GM12864 (cell line): ENCODE data around the gene PALLD.

ENCODE experiments used
- DNase-seq: peaks from one replicate; pipeline ENCODE4 v3.0.0-alpha.2; 2011; ENCODE audit warnings: low read depth
- H3K4me3 ChIP-seq: 2 replicates; pipeline ENCODE4 v1.5.1; 2011; ENCODE audit warnings: mild to moderate bottlenecking, low read depth, low read length, control low read depth
- TF ChIP-seq, protein P1 (sequence below): IDR thresholded peaks from 2 replicates; pipeline ENCODE4 v1.5.1; 2011; ENCODE audit warnings: low read depth, mild to moderate bottlenecking, moderate library complexity, low read length, control low read depth, inconsistent platforms; ENCODE audit errors: missing control alignments

PALLD gene

DNA sequence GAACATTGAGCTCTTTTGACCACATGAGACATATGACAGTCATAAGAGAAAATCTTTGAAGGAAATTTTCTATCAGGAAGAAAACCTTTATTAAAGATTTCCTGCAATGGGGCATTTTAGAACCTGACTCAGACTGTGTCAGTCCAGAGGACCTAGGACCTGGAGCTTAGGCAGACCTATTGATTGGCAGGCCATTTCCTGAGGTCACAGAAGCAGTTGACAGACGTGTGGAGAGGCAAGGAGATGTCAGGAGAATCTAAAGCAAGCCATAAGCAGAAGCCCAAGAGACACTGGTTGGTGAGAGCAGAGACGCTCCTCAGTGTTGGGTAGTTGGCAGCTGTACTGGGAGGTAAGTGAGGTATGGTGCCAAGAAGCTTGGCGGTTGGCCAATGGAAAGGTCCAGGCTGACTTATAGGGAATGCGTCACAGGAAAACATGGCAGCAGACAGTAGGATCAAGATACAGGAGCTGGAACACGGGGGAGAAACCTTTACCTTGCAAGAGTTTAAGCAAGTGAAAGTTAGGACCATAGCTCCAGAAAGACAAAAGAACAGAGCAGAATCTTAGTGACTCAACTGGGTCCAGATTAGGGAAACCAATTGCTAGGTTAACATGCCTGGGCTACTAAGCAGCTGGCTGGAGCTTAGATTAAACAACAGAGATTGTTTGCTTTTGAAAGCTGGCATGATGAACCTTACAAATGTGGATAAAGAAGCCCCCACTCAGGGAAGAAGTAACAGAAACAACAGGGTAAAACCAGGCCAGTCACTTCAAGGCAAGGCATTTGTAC lies 18.6 kb downstream of the PALLD start:
- TF ChIP-seq, protein P1, sequence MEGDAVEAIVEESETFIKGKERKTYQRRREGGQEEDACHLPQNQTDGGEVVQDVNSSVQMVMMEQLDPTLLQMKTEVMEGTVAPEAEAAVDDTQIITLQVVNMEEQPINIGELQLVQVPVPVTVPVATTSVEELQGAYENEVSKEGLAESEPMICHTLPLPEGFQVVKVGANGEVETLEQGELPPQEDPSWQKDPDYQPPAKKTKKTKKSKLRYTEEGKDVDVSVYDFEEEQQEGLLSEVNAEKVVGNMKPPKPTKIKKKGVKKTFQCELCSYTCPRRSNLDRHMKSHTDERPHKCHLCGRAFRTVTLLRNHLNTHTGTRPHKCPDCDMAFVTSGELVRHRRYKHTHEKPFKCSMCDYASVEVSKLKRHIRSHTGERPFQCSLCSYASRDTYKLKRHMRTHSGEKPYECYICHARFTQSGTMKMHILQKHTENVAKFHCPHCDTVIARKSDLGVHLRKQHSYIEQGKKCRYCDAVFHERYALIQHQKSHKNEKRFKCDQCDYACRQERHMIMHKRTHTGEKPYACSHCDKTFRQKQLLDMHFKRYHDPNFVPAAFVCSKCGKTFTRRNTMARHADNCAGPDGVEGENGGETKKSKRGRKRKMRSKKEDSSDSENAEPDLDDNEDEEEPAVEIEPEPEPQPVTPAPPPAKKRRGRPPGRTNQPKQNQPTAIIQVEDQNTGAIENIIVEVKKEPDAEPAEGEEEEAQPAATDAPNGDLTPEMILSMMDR = no peak
- no peak for DNase-seq
- H3K4me3 ChIP-seq = no peak overlapping the region

DNA sequence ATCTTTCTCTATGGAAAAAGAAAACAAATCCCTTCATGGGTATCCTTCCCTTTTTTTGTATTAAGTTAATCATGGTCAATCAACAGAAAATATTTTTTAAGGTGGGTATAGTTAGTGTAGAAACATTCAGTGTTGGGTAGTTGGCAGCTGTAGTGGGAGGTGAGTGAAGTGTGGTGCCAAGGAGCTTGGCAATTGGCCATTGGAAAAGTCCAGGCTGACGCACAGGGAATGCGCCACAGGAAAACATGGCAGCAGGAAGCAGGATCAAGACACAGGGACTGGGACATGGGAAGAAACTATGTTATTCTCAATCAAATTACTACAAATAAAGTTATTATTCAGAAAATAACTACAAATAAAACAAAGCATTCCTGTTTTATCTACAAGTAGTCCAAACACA lies 20.0 kb downstream of the PALLD start:
- DNase-seq = no peak
- TF ChIP-seq, protein P1 = no peak
- H3K4me3 ChIP-seq = no peak overlapping the region

DNA sequence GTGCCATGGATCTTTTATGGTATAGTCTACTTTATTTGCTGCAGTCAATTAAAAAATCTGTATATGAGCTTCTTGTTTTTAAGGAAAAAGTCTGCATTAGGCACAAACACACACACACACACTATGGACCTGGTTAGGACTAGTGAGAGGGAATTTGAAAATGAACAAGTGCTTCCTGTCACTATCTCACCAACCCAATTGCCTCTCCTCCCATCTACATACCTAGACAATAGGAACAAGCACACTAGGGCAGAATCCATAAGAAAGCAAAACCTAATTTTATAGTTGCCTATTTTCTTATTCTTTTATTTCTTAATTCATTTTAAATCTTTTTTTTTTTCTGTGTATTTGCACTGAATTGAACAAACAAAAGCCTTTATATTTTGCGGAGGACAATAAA lies 22.7 kb downstream of the PALLD start:
- DNase-seq = no peak
- no peak overlapping the region for H3K4me3 ChIP-seq
- TF ChIP-seq, protein P1 = no peak

DNA sequence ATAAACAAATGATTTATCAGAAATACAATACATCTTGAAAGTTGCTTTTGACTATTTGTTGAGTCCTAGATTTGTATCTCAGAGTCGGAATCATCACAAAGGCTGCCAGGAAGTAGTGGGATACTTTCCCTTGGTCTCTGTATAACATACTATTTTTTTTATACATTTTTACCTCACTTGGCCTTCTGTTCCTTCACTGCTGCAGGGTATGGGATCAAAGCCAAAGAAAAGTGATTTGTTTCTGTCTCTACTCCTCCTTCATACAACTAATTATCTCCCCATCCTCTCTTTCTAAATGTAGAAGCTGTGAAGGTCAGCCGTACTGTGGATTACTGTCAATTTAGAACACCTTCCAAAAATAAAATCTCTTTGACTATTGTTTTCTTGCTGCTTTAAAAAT lies 24.9 kb downstream of the PALLD start:
- no peak for DNase-seq
- TF ChIP-seq, protein P1 = no peak
- H3K4me3 ChIP-seq = no peak overlapping the region

DNA sequence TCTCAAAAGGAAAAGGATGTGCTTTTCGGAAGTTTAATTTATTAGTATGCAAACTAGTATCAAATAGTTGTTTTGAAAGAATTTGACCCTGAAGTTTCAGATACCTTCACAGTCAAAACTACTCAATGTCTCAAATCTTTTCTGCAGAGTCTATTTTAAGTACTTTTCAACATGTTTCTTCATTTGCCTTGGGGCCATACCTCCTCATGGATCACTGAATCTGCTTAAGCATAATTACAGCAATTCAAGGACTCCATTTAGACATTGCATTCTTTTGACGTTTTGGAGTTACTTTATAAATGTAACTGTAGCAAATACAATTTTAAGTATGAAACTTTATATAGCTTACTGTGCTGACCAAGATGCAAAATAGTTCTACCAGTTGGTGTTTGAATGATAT lies 25.5 kb downstream of the PALLD start:
- DNase-seq = no peak
- TF ChIP-seq, protein P1 = no peak
- H3K4me3 ChIP-seq = no peak overlapping the region

DNA sequence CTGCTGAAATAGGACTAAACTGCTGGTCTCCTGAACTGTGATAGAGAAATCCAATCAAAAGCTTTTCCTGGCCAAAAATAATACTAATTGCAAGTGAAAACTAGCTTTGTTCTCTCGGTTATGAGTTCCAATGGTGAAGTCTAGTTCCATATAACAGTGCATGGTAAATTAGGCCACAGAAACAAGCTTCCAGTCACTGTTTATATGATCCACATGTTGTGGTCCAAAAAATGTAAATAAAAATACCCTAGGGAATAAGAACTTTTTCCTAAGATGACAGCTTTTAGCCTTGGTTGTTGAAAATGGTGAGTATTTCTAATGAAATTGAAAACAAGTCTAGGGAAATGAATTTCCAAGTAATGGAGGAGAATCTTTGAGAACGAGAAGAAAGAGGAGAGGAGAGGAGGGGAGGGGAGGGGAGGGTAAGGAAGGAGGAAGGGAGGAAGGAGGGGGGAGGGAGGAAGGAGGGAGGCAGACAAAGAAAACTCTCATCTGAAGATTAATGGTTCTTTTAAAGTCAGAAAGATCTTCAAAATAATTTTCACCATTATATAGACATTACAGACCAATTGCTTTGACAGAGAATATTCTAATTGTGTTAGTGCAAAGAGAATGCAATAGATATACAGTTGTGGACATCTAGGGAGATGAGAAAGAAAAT lies 26.1 kb downstream of the PALLD start:
- DNase-seq = no peak
- TF ChIP-seq, protein P1 = no peak
- H3K4me3 ChIP-seq = no peak overlapping the region

DNA sequence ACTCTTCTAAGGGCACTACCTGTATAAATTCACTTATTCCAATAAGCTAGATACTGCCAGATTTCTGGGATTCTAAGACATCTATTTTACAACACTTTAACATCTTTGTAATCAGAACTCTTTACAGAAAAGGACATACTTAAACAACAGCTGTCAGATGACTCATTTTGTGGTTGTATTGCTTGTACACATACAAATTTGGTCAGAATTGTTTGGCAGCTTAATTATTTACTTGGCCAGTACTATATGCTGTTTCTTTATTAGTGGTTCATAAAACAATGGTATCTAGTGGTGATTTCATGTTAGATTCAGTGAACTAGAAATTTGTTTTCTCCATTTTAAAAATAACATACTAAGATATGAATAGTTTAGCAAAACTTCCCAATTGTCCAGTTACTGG lies 27.2 kb downstream of the PALLD start:
- TF ChIP-seq, protein P1 = no peak
- no peak for DNase-seq
- no peak overlapping the region for H3K4me3 ChIP-seq
